Measurements from ENCODE around the gene PPM1K. TPM values are rescaled to one million over a fixed set of nuclear protein-coding genes. Genes with fewer than 3 reads are reported as not detected.

The PPM1K gene
- total RNA-seq, 2 experiments from 2014 or later, result 76.8 to 125 TPM

- peaks cover 3% of the 10 kb centered on the region for H3K36me3 Mint-ChIP-seq
- H3K4me3 Mint-ChIP-seq, result no peak overlapping the region
- CTCF ChIA-PET, result interaction anchor here (1.1 to 1.7 kb wide), 2 partner anchors 14 to 289 kb away, joined by 4 to 5 read pairs; no protein-coding TSS in a partner anchor
- H3K9me3 Mint-ChIP-seq (ENCODE audit: low read depth), result peaks cover 5% of the 10 kb centered on the region
- no peak overlapping the region for H3K27ac Mint-ChIP-seq
- DNase-seq, result no peak
- no peaks in the 10 kb centered on the region for H3K27me3 Mint-ChIP-seq
- ATAC-seq, result no peak
- peaks cover 9% of the 10 kb centered on the region for H3K4me1 Mint-ChIP-seq
Observed at GRCh38 chr4:88226143-88226542, 58.2 kb downstream of the PPM1K start.

- H3K27me3 Mint-ChIP-seq, result no peaks in the 10 kb centered on the region
- CTCF ChIA-PET, result interaction anchor here (1.1 to 1.7 kb wide), 2 partner anchors 14 to 290 kb away, joined by 4 to 5 read pairs; no protein-coding TSS in a partner anchor
- H3K4me3 Mint-ChIP-seq, result no peak overlapping the region
- ATAC-seq, result no peak
- no peak for DNase-seq
- H3K9me3 Mint-ChIP-seq (ENCODE audit: low read depth), result peaks cover 8% of the 10 kb centered on the region
- peaks cover 4% of the 10 kb centered on the region for H3K4me1 Mint-ChIP-seq
- H3K36me3 Mint-ChIP-seq, result peaks cover 3% of the 10 kb centered on the region
- H3K27ac Mint-ChIP-seq, result no peak overlapping the region
Observed at GRCh38 chr4:88225232-88226105, 58.9 kb downstream of the PPM1K start.

- Mint-ChIP-seq H3K36me3 (peaks cover 5% of the 10 kb centered on the region), H3K4me1 (peaks cover 9% of the 10 kb centered on the region), H3K4me3 (no peak overlapping the region), H3K27ac (no peak overlapping the region), H3K27me3 (no peaks in the 10 kb centered on the region), H3K9me3 (ENCODE audit: low read depth) (peaks cover 5% of the 10 kb centered on the region)
- CTCF ChIA-PET, result interaction anchor here (3.6 kb wide), 1 partner anchor 292 kb away, joined by 17 read pairs; no protein-coding TSS in a partner anchor
- ATAC-seq (no peak), DNase-seq (no peak)
Observed at GRCh38 chr4:88223516-88223915, 60.8 kb downstream of the PPM1K start.

DNA sequence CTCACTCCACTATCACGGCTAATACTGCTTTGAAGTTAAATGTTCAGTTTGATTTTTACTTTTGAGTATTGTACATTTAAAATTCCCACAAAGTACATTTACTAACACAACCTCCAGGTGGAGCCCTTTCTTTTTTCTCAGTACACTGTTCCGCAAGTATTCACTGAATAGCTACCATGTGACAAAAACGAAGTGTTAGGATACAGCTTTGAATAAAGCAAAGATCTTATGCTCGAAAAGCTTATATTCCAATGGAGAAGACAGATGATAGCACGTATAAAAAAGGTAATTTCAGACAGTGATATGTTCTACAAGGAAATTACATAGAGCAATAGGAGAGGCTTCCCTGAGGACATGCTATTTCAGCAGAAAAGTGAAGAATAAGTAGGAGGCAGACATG lies 65.3 kb downstream of the PPM1K start:
- H3K4me1 Mint-ChIP-seq, result peaks cover 7% of the 10 kb centered on the region
- H3K27ac Mint-ChIP-seq, result no peak overlapping the region
- H3K36me3 Mint-ChIP-seq, result peaks cover 5% of the 10 kb centered on the region
- peak; percentile 77 for ATAC-seq
- CTCF ChIA-PET, result interaction anchor here (0.6 to 4.4 kb wide), 38 partner anchors 10 to 804 kb away, joined by 3 to 117 read pairs (median 3); partner anchors contain the start of genes HERC5, PPM1K and PYURF
- H3K4me3 Mint-ChIP-seq, result no peak overlapping the region
- H3K9me3 Mint-ChIP-seq (ENCODE audit: low read depth), result peaks cover 5% of the 10 kb centered on the region
- peaks cover 6% of the 10 kb centered on the region for H3K27me3 Mint-ChIP-seq
- DNase-seq, result no peak

- Mint-ChIP-seq H3K4me3 (no peak overlapping the region), H3K27ac (no peak overlapping the region), H3K36me3 (peaks cover 5% of the 10 kb centered on the region), H3K9me3 (ENCODE audit: low read depth) (peaks cover 3% of the 10 kb centered on the region), H3K4me1 (peaks cover 7% of the 10 kb centered on the region), H3K27me3 (peaks cover 9% of the 10 kb centered on the region)
- no peak for DNase-seq
- no peak for ATAC-seq
- CTCF ChIA-PET, result interaction anchor here (0.7 to 4.4 kb wide), 7 partner anchors 9 to 298 kb away, joined by 3 to 117 read pairs (median 4); partner anchors contain the start of gene SPP1
Observed at GRCh38 chr4:88217169-88217568, 67.2 kb downstream of the PPM1K start.

- no peak for DNase-seq
- no peak for ATAC-seq
- CTCF ChIA-PET, result interaction anchor here (0.9 to 4.4 kb wide), 6 partner anchors 8 to 299 kb away, joined by 3 to 117 read pairs (median 4); partner anchors contain the start of gene SPP1
- H3K4me1 Mint-ChIP-seq, result peaks cover 11% of the 10 kb centered on the region
- H3K27me3 Mint-ChIP-seq, result peaks cover 12% of the 10 kb centered on the region
- H3K27ac Mint-ChIP-seq, result no peak overlapping the region
- peaks cover 3% of the 10 kb centered on the region for H3K9me3 Mint-ChIP-seq (ENCODE audit: low read depth)
- H3K4me3 Mint-ChIP-seq, result no peak overlapping the region
- H3K36me3 Mint-ChIP-seq, result peaks cover 4% of the 10 kb centered on the region
Observed at GRCh38 chr4:88216395-88216794, 68.0 kb downstream of the PPM1K start.

DNA sequence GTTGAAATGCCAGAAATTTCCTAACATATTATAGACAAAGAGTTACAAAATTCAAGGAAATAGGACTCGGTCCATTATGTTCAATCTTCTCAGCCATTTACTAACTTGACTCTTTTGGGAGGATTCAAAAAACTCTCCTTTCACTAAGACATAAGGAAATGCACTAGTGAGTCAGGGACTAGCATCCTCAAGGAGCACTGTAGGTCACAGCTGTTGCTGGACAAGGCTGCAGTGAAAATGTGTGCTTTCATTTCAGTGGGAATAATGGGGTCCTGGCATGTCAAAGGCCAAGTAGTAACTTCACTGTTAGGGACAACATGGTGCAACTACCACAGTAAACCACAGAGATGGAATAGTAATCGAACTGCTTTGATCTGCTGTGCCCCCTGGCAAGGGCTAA lies 69.0 kb downstream of the PPM1K start:
- no peak overlapping the region for H3K27ac Mint-ChIP-seq
- DNase-seq, result no peak
- H3K27me3 Mint-ChIP-seq, result peaks cover 12% of the 10 kb centered on the region
- ATAC-seq, result no peak
- CTCF ChIA-PET, result interaction anchor here (4.4 kb wide), 1 partner anchor 300 kb away, joined by 117 read pairs; no protein-coding TSS in a partner anchor
- H3K36me3 Mint-ChIP-seq, result peaks cover 2% of the 10 kb centered on the region
- H3K4me1 Mint-ChIP-seq, result peaks cover 11% of the 10 kb centered on the region
- no peaks in the 10 kb centered on the region for H3K9me3 Mint-ChIP-seq (ENCODE audit: low read depth)
- H3K4me3 Mint-ChIP-seq, result no peak overlapping the region

DNA sequence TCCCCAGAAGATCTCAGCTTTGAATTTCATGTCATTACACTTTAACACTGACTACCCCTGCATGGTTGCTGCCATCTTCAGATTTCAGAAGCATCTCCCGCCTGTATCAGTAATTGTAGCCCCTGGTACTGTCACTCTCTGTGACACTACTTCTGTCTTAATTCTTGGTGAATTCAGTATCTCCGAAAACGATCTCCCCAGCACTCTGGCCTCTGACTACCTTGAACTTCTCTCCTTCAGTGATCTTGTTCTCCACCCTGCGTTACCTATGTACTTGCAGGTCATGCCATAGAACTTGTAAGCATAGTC lies 72.2 kb downstream of the PPM1K start:
- H3K36me3 Mint-ChIP-seq, result no peaks in the 10 kb centered on the region
- H3K9me3 Mint-ChIP-seq (ENCODE audit: low read depth), result no peaks in the 10 kb centered on the region
- H3K27me3 Mint-ChIP-seq, result peaks cover 10% of the 10 kb centered on the region
- peak; percentile 27 for ATAC-seq
- peaks cover 6% of the 10 kb centered on the region for H3K4me1 Mint-ChIP-seq
- no peak for DNase-seq
- no peak overlapping the region for H3K27ac Mint-ChIP-seq
- H3K4me3 Mint-ChIP-seq, result no peak overlapping the region
- CTCF ChIA-PET, result interaction anchor here (0.7 to 6.9 kb wide), 38 partner anchors 9 to 848 kb away, joined by 3 to 64 read pairs (median 4); no protein-coding TSS in a partner anchor

GRCh38 chr4:88211473-88212252 lies 72.7 kb downstream of the PPM1K start:
- Mint-ChIP-seq H3K4me3 (no peak overlapping the region), H3K9me3 (ENCODE audit: low read depth) (no peaks in the 10 kb centered on the region), H3K27ac (no peak overlapping the region), H3K27me3 (peaks cover 10% of the 10 kb centered on the region), H3K36me3 (no peaks in the 10 kb centered on the region), H3K4me1 (peaks cover 7% of the 10 kb centered on the region)
- DNase-seq (peak; percentile 61), ATAC-seq (peak; percentile 53)
- CTCF ChIA-PET, result interaction anchor here (0.6 to 6.9 kb wide), 44 partner anchors 8 to 1518 kb away, joined by 3 to 64 read pairs (median 4); no protein-coding TSS in a partner anchor

DNA sequence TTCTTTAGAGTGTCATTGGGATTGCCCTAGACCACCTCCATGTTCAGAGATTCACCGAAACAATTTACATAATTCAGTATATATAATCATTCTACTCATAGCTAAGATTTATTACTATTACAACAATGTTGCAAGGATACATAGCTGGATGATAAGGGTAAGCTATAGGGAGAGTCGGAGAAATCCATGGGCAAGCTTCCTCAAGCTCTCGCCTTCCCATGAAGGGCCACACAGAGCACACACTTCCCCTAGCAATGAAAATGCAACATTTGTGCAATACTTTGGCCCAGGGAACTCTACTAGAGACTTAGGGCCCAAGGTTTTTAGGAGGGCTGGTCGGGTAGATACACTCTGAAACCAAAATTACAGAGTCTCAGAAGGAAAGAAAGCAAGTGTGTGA lies 76.2 kb downstream of the PPM1K start:
- H3K4me1 Mint-ChIP-seq, result peaks cover 7% of the 10 kb centered on the region
- H3K27ac Mint-ChIP-seq, result no peak overlapping the region
- H3K4me3 Mint-ChIP-seq, result no peak overlapping the region
- H3K36me3 Mint-ChIP-seq, result no peaks in the 10 kb centered on the region
- no peaks in the 10 kb centered on the region for H3K9me3 Mint-ChIP-seq (ENCODE audit: low read depth)
- no peak for ATAC-seq
- DNase-seq, result no peak
- peaks cover 18% of the 10 kb centered on the region for H3K27me3 Mint-ChIP-seq
- CTCF ChIA-PET, result interaction anchor here (1.7 to 6.9 kb wide), 4 partner anchors 9 to 308 kb away, joined by 4 to 64 read pairs (median 6); no protein-coding TSS in a partner anchor

Other genes starting within 250 kb of the PPM1K start
- gene ABCG2, start 125.9 kb downstream of the PPM1K start, total RNA-seq, result 1 to 10 TPM; 1.8 to 4.4 TPM
- gene HERC6, start 94.3 kb upstream of the PPM1K start, total RNA-seq, result 10 to 100 TPM; 49.9 to 55.8 TPM
- 100 to 1,000 TPM in 1 of 2 experiments, 10 to 100 TPM in 1; 69.6 to 118 TPM for gene HERC5, start 172.6 kb upstream of the PPM1K start, total RNA-seq
- gene PYURF, start 239.2 kb upstream of the PPM1K start, total RNA-seq, result 10 to 100 TPM; 44.3 to 51.2 TPM